HG02938 (cell line): Measurements from ENCODE around the gene C11orf54.

ENCODE experiments used
- ATAC-seq: cut with Tn5 transposase; IDR thresholded peaks from one replicate; pipeline ENCODE4 v1.9.1; 2021; ENCODE audit warnings: mild to moderate bottlenecking, moderate library complexity; ENCODE audit not compliant: unreplicated experiment

Gene C11orf54

DNA sequence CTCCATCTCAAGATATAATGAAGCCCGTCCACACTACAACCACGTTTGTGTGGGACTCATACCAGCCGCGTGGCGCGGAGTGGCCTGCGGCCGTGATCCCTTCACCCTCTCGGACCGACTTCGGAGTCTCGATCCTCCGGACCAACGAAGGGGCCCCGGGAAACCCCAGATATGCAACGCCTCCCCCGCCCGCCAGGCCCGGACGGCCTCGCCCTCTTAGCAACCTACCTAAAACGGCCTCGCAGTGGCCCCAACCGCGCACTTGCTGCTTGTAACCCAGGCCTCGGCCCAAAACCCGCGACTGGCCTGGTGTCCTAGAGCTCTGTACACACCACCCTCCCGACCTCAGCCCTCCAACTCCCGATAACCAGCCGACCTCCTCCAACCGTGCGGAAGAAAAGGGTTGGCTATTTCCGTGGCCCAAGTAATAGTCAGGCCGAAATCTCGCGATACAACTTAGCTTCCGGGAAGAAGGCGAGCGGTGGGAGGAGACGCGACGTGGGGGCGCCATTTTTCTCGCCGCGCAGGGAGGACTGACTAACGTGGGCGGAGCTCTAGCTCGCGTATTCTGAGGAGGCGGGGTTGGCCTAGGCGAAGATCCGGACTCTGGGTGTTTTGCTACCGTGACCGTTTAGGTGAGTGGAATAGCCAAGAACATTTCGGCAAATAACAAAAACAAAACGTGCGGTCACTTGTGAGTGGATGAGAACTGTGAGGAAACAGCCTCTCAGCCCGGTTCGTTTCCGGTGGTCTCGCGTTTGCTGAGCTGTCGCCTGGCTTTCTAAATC lies at the start of gene C11orf54, which contains the start of gene TAF1D:
Gene C11orf54, plus strand, starts transcription at position 579 of the 788 bp plus-strand sequence. CDS start 5,722 bp downstream, outside the sequence.
Gene TAF1D, minus strand, starts transcription at position 402 of the 788 bp plus-strand sequence. CDS start 2,191 bp downstream, outside the sequence.
- ATAC-seq = peak; percentile 83

DNA sequence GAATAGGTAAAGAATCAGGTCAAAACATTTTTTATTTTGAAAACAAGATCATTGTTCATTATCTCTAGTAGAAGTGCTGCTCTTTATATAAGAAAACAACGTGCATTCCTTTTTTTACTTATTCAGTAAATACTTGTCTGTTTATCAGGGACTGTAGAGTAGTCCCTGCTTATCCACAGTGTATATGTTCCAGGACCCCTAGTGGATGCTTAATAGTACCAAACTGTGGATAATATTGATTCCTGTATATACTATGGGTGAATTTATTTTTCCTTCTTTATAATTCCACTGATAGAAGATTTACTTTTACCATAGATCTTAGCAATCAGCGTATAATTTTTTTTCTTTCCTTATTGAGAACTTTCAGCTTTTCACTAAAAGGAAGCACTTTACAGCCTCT lies 47.4 kb upstream of the C11orf54 start:
- ATAC-seq = no peak

- no peak for ATAC-seq
Observed at GRCh38 chr11:93694557-93694956, 46.9 kb upstream of the C11orf54 start.

DNA sequence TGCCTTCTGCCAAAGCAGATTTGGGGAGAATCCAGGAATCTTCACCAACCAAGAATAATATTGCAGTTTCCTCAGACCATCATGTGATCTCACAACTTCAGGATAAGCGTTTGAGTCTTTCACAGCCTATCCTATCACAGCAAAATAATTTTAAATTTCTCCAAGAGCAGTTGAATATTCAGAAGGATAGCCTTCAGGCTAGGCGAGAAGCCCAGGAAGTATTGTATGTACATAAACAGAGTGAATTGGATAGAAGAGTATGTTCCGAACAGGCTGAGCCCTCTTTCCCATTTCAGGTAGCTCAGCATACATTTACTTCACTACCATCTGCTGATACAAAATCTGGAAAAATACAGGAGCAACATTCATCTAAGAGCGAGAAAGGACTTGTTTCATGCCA lies 43.9 kb upstream of the C11orf54 start:
- no peak for ATAC-seq

DNA sequence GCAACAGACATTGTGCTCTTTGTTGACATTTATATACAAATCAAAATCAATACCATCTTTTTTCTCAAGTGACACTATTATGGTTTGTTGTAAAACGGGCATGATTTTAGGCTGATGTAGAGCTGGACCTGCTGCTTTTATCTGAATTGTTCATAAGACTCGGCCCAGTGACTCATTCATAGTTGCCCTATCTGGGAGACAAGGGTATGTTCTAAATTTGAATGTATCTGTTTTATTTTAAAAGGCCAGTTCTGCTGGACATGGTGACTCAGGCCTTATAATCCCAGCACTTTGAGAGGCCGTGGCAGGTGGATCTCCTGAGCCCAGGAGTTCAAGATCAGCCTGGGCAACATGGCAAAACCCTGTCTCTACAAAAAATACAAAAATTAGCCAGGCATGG lies 40.6 kb upstream of the C11orf54 start:
- no peak for ATAC-seq

- no peak for ATAC-seq
Observed at GRCh38 chr11:93704237-93704636, 37.2 kb upstream of the C11orf54 start.

DNA sequence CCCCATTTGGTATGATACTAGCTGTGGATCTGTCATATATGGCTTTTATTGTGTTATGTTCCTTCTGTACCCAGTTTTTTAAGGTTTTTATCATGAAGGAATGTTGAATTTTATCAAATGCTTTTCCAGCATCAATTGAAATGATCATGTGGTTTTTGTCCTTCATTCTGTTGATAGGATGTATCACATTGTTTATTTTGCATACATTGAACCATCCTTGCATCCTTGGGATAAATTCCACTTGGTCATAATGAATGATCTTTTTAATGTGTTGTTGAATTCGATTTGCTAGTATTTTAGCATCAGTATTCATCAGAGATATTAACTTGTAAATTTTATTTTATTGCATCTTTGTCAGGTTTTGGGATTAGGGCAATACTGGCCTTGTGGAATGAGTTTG lies 31.2 kb upstream of the C11orf54 start:
- no peak for ATAC-seq

GRCh38 chr11:93712678-93713077 lies 28.8 kb upstream of the C11orf54 start:
- no peak for ATAC-seq

DNA sequence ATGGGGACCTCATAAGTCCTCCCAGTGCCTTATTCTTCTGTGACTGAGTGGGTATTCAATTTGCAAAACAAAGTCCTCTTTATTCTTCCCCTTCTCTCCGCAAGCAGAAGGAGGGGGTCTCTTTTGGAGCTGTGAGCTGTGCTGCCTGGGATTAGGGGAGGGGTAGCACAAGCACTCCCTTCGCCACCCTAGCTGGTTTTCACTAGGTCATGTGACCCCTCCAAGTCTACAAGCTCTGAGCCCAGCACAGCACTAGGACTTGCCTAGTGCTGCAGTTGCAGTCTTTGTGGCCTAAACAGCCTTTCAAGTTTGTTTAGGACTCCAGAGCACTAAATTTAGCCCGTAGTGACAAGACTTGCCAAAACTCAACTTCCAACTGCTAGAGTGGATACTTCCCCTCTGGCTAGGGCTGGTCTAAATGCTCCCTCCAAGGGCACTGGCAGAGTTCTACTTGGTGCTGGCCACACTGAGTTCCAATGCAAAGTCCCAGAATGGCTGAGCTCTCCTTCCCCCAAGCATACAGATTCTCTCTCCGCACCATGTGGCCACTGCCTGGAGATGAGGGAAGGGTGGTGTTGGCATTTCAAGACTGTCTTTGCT lies 25.6 kb upstream of the C11orf54 start:
- ATAC-seq = no peak

DNA sequence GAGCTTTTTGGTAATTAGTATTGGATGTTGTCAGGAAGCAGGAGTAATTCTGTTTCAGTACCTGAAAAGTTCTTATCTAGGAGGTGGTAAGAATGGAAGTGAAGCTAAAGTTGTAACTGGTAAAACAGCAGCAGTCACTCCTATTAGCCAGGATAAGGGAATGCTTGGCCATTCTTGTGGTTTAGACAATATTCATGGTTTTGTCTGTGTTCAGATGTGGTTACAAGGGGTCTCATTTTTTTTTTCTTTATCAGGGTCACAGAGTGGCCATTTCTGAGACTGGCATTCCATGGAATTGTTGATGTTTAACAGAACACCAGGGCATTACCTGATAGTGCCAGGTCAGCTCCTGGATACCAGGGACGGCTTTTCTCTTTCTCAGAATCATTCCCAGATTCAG lies 24.0 kb upstream of the C11orf54 start:
- ATAC-seq = no peak

DNA sequence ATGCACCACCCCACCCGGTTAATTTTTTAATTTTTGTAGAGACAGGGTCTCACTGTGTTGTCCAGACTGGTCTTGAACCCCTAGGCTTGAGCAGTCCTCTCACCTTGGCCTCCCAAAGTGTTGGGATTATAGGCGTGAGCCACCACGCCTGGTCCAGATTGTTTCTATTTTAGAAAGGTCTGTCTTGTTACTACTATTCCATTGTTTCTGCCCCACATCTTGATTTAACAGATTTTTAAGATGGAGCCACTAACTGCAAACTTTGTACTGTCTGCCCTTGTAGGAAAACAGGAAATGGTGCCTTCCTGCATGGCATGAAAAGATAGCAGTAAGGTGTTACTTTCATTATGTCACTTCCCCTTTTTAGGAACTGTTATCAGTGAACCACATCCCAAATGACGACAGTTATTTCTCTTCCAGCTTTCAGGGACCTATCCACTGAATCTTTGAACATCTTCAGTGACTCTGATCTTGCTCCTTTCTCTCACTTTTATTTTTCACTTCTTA lies 23.4 kb upstream of the C11orf54 start:
- ATAC-seq = peak; percentile 76

GRCh38 chr11:93719310-93719709 lies 22.2 kb upstream of the C11orf54 start:
- ATAC-seq = no peak

GRCh38 chr11:93720522-93720921 lies 20.9 kb upstream of the C11orf54 start:
- ATAC-seq = no peak

GRCh38 chr11:93724089-93724488 lies 17.4 kb upstream of the C11orf54 start:
- ATAC-seq = no peak

DNA sequence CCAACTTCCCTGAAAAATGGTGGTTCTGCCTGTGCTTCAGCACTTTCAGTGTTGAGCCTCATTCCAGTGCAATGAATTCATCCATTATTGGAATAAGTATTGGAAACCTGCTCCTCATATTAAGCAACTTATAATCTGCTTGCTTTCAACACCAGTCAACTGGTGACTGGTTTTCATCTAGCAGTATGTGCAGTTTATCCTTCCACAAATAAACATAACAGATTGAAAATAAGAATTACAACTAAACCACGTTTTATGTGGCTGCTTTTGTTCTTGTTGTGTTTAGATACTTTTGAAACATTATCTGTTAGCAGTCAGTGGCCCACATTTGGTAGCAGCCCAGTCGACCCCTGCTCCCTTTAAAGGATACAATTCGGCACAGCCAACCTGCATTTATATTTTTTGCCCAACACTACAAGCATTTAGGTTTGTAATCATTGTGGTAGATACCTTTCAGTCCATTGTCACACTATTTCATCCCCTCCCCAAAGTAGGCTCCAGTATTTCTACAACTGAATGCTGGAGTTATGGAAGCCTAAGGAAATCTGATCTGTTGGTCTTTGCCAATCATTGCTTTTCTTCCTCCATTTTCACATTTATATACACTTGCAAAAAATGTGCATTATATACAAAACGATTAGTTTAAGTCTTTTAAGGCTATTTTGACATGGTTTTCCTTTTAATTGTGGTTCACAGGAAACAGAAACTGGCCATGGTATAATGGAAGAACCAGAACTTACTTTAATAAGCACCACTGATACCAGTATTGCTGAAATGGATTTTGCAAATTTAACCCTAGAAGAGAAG lies 13.3 kb upstream of the C11orf54 start:
- no peak for ATAC-seq

DNA sequence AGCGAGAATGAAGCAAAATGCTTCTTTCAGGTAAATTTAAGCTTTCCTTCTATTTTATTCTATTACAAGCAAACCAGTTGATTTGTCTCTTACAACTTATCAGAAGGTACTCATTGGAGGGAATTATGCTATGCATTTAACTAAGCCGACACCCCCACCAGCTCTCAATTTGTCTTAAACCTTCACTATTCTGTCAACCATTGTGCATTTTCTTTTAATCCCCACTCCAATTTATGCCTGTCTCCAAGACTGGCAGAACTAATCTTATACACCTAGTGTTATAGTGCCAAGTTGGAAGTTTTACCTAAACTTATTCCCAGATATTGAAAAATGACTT lies 12.7 kb upstream of the C11orf54 start:
- no peak for ATAC-seq

- no peak for ATAC-seq
Observed at GRCh38 chr11:93729129-93729616, 12.3 kb upstream of the C11orf54 start.

GRCh38 chr11:93730108-93731107 lies 11.1 kb upstream of the C11orf54 start:
- no peak for ATAC-seq

DNA sequence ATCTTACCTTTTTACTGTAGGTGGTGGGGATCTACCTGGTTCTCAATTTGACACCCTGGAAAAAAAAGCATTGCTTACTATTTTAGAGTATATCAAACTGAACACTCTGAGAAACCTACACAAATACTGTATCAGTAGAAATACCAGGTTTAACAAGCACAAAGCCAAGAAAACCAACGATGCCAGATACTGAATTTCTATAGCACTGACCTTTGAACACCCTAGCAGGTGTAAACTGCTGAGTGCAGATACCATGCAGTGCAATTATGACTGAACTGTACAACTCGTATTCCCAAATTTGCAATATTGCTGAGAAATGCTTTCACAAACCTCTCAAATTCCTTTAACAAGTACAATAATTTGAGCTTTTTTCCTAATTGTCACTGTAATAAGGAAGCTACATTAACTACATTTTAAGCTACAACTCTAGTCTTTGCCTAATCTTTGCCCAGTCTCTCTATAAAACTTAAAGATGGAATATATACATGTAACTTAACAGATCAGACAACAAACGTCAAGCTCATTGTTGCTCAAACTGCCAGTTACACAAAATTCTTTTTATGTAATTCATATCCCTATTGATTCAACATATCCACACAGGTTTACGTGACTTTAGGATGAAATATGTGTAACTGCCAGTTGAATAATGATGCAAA lies 9.1 kb upstream of the C11orf54 start:
- no peak for ATAC-seq

- no peak for ATAC-seq
Observed at GRCh38 chr11:93733474-93733873, 8.0 kb upstream of the C11orf54 start.
